A549 (cell line): ENCODE results near the gene LMF1. TPM values are rescaled to one million over a fixed set of nuclear protein-coding genes. Genes with fewer than 3 reads are reported as not detected.

Experiments used
- ATAC-seq, 2 experiments: fragments of 200-7000 bp in 1 of 2; fragments of >200 bp in 1 of 2; cut with Nextera tagmentation in 1 of 2; cut with Tn5 transposase in 1 of 2; 3 replicates each; pipeline versions ENCODE4 v1.8.0 to v1.9.1; 2018 to 2020; ENCODE audit warnings: mild to moderate bottlenecking in 1 of 2, moderate library complexity in 1 of 2
- CTCF ChIA-PET: fragments of 300-600 bp; sonication (Branson Sonifier 250); formaldehyde crosslinking; extraction: SDS; loops from one replicate; lab custom pipeline; 2021; ENCODE audit warnings: antibody characterized with exemption, inconsistent platforms; lab: Yijun Ruan, JAX
- POLR2A ChIA-PET: fragments of 350-600 bp; formaldehyde crosslinking; extraction: SDS; loops from one replicate; lab custom pipeline; 2021; ENCODE audit warnings: antibody characterized with exemption, inconsistent platforms; lab: Yijun Ruan, JAX
- DNase-seq, 2 experiments: peaks; one replicate each; pipeline versions ENCODE4 v3.0.0 to v3.0.0-alpha.2; 2011 to 2016; ENCODE audit warnings: low read depth in 1 of 2, low spot score in 1 of 2
- FAIRE-seq: peaks from 2 replicates; lab custom pipeline; 2011; peaks lifted over from hg19 to GRCh38; lab: Jason Lieb, UNC
- H3K27ac ChIP-seq, 2 experiments: fragments of >200 bp; sonication (Bioruptor Twin); formaldehyde crosslinking; 3 replicates each; pipeline ENCODE4 v1.5.1; 2016 to 2017
- H3K4me1 ChIP-seq: fragments of >200 bp; sonication (Bioruptor Twin); formaldehyde crosslinking; 3 replicates; pipeline ENCODE4 v1.6.1; 2016
- H3K4me2 ChIP-seq: fragments of >200 bp; sonication (Bioruptor Twin); formaldehyde crosslinking; 3 replicates; pipeline ENCODE4 v1.6.1; 2016
- H3K4me3 ChIP-seq: fragments of >200 bp; sonication (Bioruptor Twin); formaldehyde crosslinking; 3 replicates; pipeline ENCODE4 v1.5.1; 2016
- H3K9me3 ChIP-seq: fragments of >200 bp; sonication (Bioruptor Twin); formaldehyde crosslinking; 3 replicates; pipeline ENCODE4 v1.6.1; 2016
- CHD2 ChIP-seq: fragments of 150-350 bp; IDR thresholded peaks from 2 replicates; pipeline ENCODE4 v1.6.1; 2014; ENCODE audit warnings: low read length; ENCODE audit not compliant: partially characterized antibody
- CHD4 ChIP-seq: fragments of 200-600 bp; sonication (generic); IDR thresholded peaks from 2 replicates; pipeline ENCODE4 v1.6.1; 2016; ENCODE audit warnings: antibody characterized with exemption, mild to moderate bottlenecking, borderline replicate concordance
- NPAS2 ChIP-seq: fragments of 250-450 bp; sonication (Bioruptor Pico); IDR thresholded peaks from 2 replicates; pipeline ENCODE4 v1.8.0; 2022; ENCODE audit warnings: mild to moderate bottlenecking, moderate library complexity, borderline replicate concordance
- WGBS: methylation state at CpG from one replicate; pipeline ENCODE4 v1.1.6; 2017; ENCODE audit errors: missing lambda C conversion rate; 5-methylcytosine and 5-hydroxymethylcytosine counted together
- polyA plus RNA-seq, 4 experiments: library from polyadenylated mRNA; depleted of rRNA in 3 of 4; stranded (reverse); fragments of >200 nt; fragmentation: RNase III in 1 of 4; extraction: RNeasy Plus Mini Kit Qiagen cat#74134 plus additional on column Dnase treatment in 1 of 4; gene quantifications; 2 replicates in 3 of 4; 3 replicates in 1 of 4; pipeline ENCODE4 v1.2.3, GENCODE V29; 2011 to 2017

LMF1 gene
- polyA plus RNA-seq, 2 of the 4 experiments (the other 2 are of a cell fraction): 8.8 to 10.9 TPM

GRCh38 chr16:803754-804080, 167.1 kb downstream of the LMF1 start:
- ATAC-seq: no peak
- TF ChIP-seq NPAS2 (CRISPR knock-in tag) (no peak), CHD4 (no peak), CHD2 (no peak)
- peaks cover 22% of the 10 kb centered on the region for H3K4me1 ChIP-seq
- no peak overlapping the region for H3K4me3 ChIP-seq
- ChIA-PET CTCF (interaction anchor here (0.7 to 5.0 kb wide), 8 partner anchors 8 to 302 kb away, joined by 3 to 32 read pairs (median 4); no protein-coding TSS in a partner anchor), POLR2A (interaction anchor here (1.7 kb wide), 1 partner anchor 16 kb away, joined by 5 read pairs; the partner anchor contains the start of genes CHTF18 and RPUSD1)
- FAIRE-seq: no peak
- DNase-seq: no peak
- WGBS: 61% methylated on average over 8 of the region's 8 CpGs
- H3K27ac ChIP-seq: no peak overlapping the region
- H3K9me3 ChIP-seq: no peaks in the 10 kb centered on the region
- no peak overlapping the region for H3K4me2 ChIP-seq

Other genes starting within 250 kb of the LMF1 start
- gene ANTKMT, start 249.8 kb downstream of the LMF1 start, polyA plus RNA-seq (2011; rRNA removed): 10.9 and 11.9 TPM in 2 replicates
- 49.2 to 55.8 TPM (median 55.2 TPM) in 3 replicates for gene ANTKMT, start 249.8 kb downstream of the LMF1 start, polyA plus RNA-seq (2017; fragmentation: RNase III; extraction: RNeasy Plus Mini Kit Qiagen cat#74134 plus additional on column Dnase treatment)
- gene CCDC78, start 244.5 kb downstream of the LMF1 start, polyA plus RNA-seq (2011; rRNA removed): 1.1 and 1.7 TPM in 2 replicates
- 4.7 to 5.9 TPM (median 5.6 TPM) in 3 replicates for gene CCDC78, start 244.5 kb downstream of the LMF1 start, polyA plus RNA-seq (2017; fragmentation: RNase III; extraction: RNeasy Plus Mini Kit Qiagen cat#74134 plus additional on column Dnase treatment)
- gene HAGHL, start 243.9 kb downstream of the LMF1 start, polyA plus RNA-seq (2011; rRNA removed): 3.5 and 4.4 TPM in 2 replicates
- gene HAGHL, start 243.9 kb downstream of the LMF1 start, polyA plus RNA-seq (2017; fragmentation: RNase III; extraction: RNeasy Plus Mini Kit Qiagen cat#74134 plus additional on column Dnase treatment): 21.4 to 22.0 TPM (median 21.7 TPM) in 3 replicates
- 17.4 and 19.3 TPM in 2 replicates for gene CIAO3, start 230.0 kb downstream of the LMF1 start, polyA plus RNA-seq (2011; rRNA removed)
- gene CIAO3, start 230.0 kb downstream of the LMF1 start, polyA plus RNA-seq (2017; fragmentation: RNase III; extraction: RNeasy Plus Mini Kit Qiagen cat#74134 plus additional on column Dnase treatment): 20.9 to 24.6 TPM (median 23.0 TPM) in 3 replicates
- gene MSLN, start 210.2 kb downstream of the LMF1 start, polyA plus RNA-seq (2011; rRNA removed): 1.8 and 2.4 TPM in 2 replicates
- 2.7 to 3.6 TPM (median 3.1 TPM) in 3 replicates for gene MSLN, start 210.2 kb downstream of the LMF1 start, polyA plus RNA-seq (2017; fragmentation: RNase III; extraction: RNeasy Plus Mini Kit Qiagen cat#74134 plus additional on column Dnase treatment)
- gene RPUSD1, start 182.6 kb downstream of the LMF1 start, polyA plus RNA-seq (2011; rRNA removed): 10.6 and 10.8 TPM in 2 replicates
- gene RPUSD1, start 182.6 kb downstream of the LMF1 start, polyA plus RNA-seq (2017; fragmentation: RNase III; extraction: RNeasy Plus Mini Kit Qiagen cat#74134 plus additional on column Dnase treatment): 26.9 to 29.3 TPM (median 29.0 TPM) in 3 replicates
- gene CHTF18, start 182.4 kb downstream of the LMF1 start, polyA plus RNA-seq (2011; rRNA removed): 4.8 and 5.1 TPM in 2 replicates
- gene CHTF18, start 182.4 kb downstream of the LMF1 start, polyA plus RNA-seq (2017; fragmentation: RNase III; extraction: RNeasy Plus Mini Kit Qiagen cat#74134 plus additional on column Dnase treatment): 32.5 to 36.7 TPM (median 33.8 TPM) in 3 replicates
- gene GNG13, start 170.2 kb downstream of the LMF1 start, polyA plus RNA-seq (2011; rRNA removed): not detected in 2 replicates
- 0.09 TPM in 1 of 3 replicates, not detected in the others for gene GNG13, start 170.2 kb downstream of the LMF1 start, polyA plus RNA-seq (2017; fragmentation: RNase III; extraction: RNeasy Plus Mini Kit Qiagen cat#74134 plus additional on column Dnase treatment)
- 0.06 and 0.07 TPM in 2 replicates for gene SOX8, start 10.8 kb upstream of the LMF1 start, polyA plus RNA-seq (2011; rRNA removed)
- gene SOX8, start 10.8 kb upstream of the LMF1 start, polyA plus RNA-seq (2017; fragmentation: RNase III; extraction: RNeasy Plus Mini Kit Qiagen cat#74134 plus additional on column Dnase treatment): 0.12 to 0.22 TPM (median 0.14 TPM) in 3 replicates
- 0.08 TPM in 1 of 2 replicates, not detected in the other for gene SSTR5, start 101.8 kb upstream of the LMF1 start, polyA plus RNA-seq (2011; rRNA removed)
- 0.06 TPM in 1 of 3 replicates, not detected in the others for gene SSTR5, start 101.8 kb upstream of the LMF1 start, polyA plus RNA-seq (2017; fragmentation: RNase III; extraction: RNeasy Plus Mini Kit Qiagen cat#74134 plus additional on column Dnase treatment)
- not detected in 2 replicates for gene C1QTNF8, start 125.3 kb upstream of the LMF1 start, polyA plus RNA-seq (2011; rRNA removed)
- not detected in 3 replicates for gene C1QTNF8, start 125.3 kb upstream of the LMF1 start, polyA plus RNA-seq (2017; fragmentation: RNase III; extraction: RNeasy Plus Mini Kit Qiagen cat#74134 plus additional on column Dnase treatment)
- 7.2 and 8.6 TPM in 2 replicates for gene CACNA1H, start 182.1 kb upstream of the LMF1 start, polyA plus RNA-seq (2011; rRNA removed)
- 11.7 to 15.8 TPM (median 14.1 TPM) in 3 replicates for gene CACNA1H, start 182.1 kb upstream of the LMF1 start, polyA plus RNA-seq (2017; fragmentation: RNase III; extraction: RNeasy Plus Mini Kit Qiagen cat#74134 plus additional on column Dnase treatment)